Fibroblast of the conjunctiva (primary cell): ENCODE data around the gene PSTPIP2.
"Not testable (repeated sequence)": the region's sequence is repeated elsewhere in the genome, so short reads cannot be mapped to it uniquely, and the experiment has no call there.

Experiments used
- DNase-seq: peaks from one replicate; pipeline ENCODE4 v3.0.0-alpha.2; 2010; ENCODE audit warnings: low read depth

Gene PSTPIP2

DNA sequence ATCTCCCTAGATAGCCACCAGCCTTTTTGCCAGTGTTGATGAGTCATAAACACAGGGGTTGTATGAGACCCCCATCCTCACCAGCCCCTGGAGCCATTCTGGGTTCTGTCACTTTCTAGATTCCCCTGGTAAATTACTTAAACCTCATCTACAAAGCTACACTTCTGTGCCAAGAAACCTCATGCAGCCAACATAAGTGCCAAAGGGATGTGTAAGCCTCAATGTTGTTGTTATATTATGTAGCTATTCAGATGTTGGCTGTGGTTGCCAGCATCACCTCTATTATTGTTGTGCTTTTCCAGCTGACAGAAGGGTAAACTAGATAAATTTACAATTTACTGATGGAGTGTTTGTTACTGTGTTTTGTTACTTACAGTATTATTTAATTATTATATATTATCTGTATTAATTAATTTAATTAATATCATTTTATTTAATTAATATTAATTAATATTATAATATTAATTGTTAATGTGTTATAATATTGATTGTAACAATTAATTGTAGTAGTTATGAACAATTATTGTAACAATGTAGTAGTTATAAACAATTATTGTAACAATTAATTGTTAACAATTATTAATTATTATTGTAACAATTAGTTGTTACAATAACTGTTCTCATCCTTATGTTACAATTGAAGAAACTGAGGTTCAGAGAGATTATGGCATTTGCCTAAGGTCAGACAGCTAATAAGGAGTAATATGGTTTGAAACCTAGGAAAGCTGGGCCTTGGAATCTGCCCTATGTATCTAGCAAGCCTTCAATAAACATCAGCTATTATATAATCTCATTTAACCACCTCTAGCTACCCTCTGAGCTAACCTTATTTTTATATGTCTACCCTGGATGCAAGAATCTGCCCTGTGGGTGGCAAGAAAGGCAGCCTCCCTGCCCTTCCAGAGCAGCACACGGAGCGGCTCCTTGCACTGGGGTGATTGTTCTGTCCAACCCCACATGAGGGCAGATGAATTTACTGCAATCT, 36.1 kb downstream of the PSTPIP2 start:
- no peak for DNase-seq

GRCh38 chr18:46034230-46034629, 37.8 kb downstream of the PSTPIP2 start:
- no peak for DNase-seq

GRCh38 chr18:46031741-46032140, 40.3 kb downstream of the PSTPIP2 start:
- no peak for DNase-seq

- DNase-seq: no peak
These were observed 43.5 kb downstream of the PSTPIP2 start for GRCh38 chr18:46028536-46028891.

DNA sequence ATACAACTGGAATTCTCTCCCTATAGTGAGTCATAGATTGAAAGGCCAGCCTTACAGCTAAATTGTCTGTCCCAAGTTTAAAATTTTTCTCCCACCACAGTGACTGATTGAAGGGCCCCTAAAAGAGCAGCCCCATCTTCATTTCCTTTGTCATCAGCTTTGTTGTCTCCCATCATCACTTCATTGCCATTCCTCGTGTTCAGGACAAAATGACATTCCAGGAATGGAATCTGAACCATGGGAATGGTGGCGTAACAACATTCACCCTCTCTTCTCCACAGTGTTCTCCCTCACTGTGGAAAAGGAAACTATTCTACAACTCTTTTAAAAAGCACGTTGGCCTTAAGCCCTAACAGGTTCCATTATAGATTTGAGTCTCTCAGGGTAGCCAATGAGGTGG, 52.1 kb downstream of the PSTPIP2 start:
- no peak for DNase-seq

- DNase-seq: no peak
These were observed 58.4 kb downstream of the PSTPIP2 start for GRCh38 chr18:46013484-46014189.

DNA sequence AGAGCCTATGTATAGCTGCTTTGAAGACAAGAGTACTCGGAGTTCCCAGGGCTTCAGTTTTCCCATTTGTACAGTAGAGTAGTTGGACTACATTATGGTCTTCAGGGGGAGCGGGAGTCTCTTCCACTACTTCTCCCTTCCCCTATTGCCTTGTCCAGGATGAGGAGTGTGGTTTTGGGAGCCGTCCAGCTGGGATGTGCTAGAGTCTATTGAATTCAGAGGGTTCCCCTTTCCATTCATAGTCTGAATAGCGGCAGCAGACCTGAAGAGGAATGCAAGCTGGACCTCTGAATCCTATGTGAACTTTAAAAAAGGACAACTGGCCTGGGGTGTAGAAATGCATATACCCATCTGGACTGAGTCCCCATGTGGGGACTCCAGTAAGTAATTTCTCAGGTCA, 61.4 kb downstream of the PSTPIP2 start:
- no peak for DNase-seq

- DNase-seq: no peak
These were observed 62.0 kb downstream of the PSTPIP2 start for GRCh38 chr18:46010050-46010449.

- no peak for DNase-seq
These were observed 62.8 kb downstream of the PSTPIP2 start for GRCh38 chr18:46009125-46009840.

DNA sequence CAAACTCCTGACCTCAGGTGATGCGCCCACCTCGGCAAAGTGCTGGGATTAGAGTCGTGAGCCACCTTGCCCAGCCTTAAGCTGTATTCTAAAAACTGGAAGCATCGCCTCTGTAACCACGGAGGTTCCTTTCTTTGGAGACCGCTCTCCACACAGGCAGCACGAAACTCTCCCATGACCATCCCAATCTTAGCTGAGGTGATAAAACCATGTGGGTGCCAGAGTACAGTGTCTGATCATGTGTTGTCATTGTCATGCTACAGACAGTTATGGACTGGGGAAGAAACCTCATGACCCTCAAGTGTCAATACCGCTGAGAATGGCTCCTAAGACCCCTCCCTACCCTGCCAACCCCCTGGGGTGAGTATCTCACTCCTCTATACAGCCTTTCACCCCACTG, 63.5 kb downstream of the PSTPIP2 start:
- DNase-seq: no peak

- DNase-seq: no peak
These were observed 64.9 kb downstream of the PSTPIP2 start for GRCh38 chr18:46007165-46007564.

- no peak for DNase-seq
These were observed 69.1 kb downstream of the PSTPIP2 start for GRCh38 chr18:46002934-46003333.

DNA sequence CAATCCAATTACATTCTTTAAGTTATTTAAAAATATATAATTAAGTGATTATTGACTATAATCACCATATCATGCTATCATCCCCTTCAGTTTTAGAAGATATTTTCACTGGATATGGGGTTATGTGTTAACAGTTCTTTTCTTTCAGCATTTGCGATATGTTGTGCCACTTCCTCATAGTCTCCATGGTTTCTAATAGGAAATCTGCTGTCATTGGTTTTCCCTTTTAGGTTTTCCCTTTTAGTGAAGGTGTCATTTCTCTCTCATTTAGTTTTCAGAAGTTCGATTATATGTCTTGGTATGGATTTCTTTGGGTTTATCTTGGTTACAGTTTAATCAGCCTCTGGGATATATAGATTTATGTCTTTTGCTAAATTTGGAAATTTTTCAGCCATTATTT, 70.2 kb downstream of the PSTPIP2 start:
- no peak for DNase-seq

GRCh38 chr18:46001074-46001473, 71.0 kb downstream of the PSTPIP2 start:
- no peak for DNase-seq

GRCh38 chr18:45999536-45999935, 72.5 kb downstream of the PSTPIP2 start:
- no peak for DNase-seq

DNA sequence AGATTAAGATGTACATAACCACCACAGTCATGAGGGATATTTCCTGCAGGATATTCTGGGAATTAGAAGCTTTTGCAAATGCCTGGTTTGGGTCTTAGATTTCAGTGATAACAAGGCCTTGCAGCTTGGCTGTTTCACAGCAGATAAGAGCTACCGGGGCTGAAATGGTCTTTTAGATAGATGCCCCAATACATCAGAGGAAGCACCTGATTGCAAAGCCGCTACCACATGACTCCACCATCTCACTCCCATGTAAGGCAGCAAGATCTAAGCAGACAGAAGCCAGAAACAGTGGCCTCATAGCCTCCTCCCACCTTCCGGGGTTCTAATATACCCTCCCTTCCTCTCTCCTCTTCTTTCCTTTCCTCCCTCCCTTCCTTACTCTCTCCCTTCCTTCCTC, 73.8 kb downstream of the PSTPIP2 start:
- no peak for DNase-seq

- DNase-seq: no peak
These were observed 74.3 kb downstream of the PSTPIP2 start for GRCh38 chr18:45997700-45998151.

GRCh38 chr18:45995461-45995860, 76.6 kb downstream of the PSTPIP2 start:
- no peak for DNase-seq

GRCh38 chr18:45993438-45993837, 78.6 kb downstream of the PSTPIP2 start:
- peak; percentile 21 for DNase-seq

- not testable (repeated sequence) for DNase-seq
These were observed 79.5 kb downstream of the PSTPIP2 start for GRCh38 chr18:45992527-45992926.

DNA sequence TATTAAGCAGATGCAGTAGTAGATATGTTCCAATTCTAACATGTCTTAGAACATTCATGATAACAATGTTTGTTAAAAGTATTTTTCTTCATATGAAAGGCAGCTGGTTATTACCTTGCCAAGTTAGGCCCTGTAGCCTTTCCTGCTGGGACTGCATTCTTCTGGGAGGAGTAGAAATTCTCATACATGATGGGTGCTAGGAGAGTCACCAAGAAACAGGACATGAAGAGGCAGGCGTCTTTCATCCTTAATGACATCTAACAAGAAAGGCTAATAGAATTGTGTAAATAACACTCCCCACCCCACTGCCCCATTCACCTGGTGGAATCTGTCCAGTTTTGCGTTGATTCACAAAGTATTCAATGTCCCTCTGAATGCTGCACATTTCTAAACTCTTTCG, 80.3 kb downstream of the PSTPIP2 start:
- no peak for DNase-seq

DNA sequence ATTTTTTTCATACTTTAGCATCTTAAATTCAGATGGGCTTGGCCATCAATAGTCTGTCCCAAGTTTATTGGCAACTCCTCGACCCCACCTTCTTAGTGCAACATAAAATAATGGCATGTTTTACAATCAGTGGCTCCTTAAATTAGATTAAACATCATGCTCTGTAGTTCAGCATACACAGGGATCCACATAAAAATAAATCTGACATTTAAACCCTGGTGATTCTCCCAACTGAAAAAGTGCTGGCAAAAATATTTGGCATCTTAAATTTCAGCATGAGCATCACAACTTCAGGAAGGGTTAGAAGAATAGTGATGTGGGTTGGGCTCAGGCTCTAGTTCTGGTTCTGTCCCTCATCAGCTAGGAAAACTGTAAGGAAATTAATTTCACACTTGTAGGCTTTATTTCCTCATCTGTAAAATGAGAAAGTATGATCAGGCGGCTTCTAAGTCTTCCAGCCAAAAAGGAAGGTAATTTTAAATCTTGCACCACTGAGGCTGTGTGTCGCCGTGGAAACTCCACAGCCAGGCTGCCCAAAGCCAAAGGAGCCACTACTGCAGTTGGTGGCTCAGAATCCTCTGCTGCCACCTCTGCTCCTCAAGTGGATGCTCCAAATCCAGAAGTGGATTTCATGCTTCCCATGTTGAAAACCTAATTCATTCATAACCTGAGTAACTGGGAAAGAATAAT, 87.4 kb downstream of the PSTPIP2 start:
- no peak for DNase-seq
